Fibroblast of mammary gland (primary cell): Measurements from ENCODE around the gene CUBN.

Experiments used
- DNase-seq: peaks from one replicate; pipeline ENCODE4 v3.0.0-alpha.2; 2010; ENCODE audit warnings: low read depth
- H3K4me3 ChIP-seq: 2 replicates; pipeline ENCODE4 v1.5.1; 2011; ENCODE audit warnings: low read depth, mild to moderate bottlenecking, low read length, moderate library complexity; ENCODE audit not compliant: control insufficient read depth
- CTCF ChIP-seq: conservative IDR thresholded peaks from 2 replicates; pipeline ENCODE4 v1.5.1; 2011; ENCODE audit warnings: low read depth, low read length, inconsistent platforms; ENCODE audit not compliant: control insufficient read depth, insufficient read depth

Gene CUBN

GRCh38 chr10:17134282-17134681, 4.7 kb upstream of the CUBN start:
- TF ChIP-seq CTCF, result no peak
- no peak for DNase-seq
- no peak overlapping the region for H3K4me3 ChIP-seq

DNA sequence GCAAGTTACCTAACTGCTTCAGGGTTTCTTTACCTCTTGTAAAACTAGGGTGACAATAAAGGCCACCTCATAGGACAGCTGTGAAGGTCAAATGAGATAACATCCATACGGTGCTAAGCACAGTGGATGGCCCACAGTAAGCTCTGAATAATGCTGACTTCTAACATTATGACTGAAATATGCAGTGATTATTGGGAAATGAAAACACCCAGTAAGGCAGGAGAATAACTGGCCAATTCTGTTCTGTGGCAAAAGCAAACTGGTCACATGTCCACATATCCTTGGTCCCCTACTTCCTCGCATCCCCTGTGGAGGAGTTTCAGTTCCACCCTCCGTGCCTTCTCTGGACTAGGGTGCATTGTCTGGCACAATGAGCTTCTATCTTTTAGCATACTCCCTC, 1.4 kb downstream of the CUBN start:
- TF ChIP-seq CTCF, result no peak
- no peak overlapping the region for H3K4me3 ChIP-seq
- no peak for DNase-seq

GRCh38 chr10:17126327-17126726, 3.3 kb downstream of the CUBN start:
- no peak for TF ChIP-seq CTCF
- no peak for DNase-seq
- no peak overlapping the region for H3K4me3 ChIP-seq

DNA sequence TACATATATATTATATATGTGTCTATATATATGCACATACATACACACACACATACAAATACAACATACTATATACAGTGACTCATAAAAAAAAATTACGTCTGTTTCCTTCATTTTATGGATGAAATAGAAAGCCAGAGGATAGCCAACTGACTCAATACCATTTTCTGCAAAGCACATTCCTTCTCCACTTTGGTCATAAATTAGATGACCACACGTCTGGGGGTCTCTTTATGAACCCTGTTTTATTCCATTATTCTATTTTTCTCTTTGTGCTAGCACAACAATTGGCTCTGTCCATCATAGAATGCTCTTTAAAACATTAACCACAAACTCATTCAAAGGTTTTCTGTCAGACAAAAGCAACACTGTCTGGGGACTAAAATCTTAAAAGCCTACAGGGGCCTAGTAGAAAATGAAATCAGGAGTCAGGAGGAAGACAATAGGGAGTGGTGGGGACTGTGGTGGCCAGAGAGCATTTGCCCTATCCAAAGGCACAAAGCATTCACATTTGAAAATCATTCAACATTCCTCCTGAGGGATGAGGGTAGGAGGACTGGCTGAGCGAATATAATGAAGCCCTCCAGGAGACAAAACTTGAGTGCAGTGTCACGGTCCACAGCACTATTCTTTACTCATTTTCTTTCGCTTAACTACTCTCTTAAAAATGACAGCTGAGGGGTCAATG, 4.3 kb downstream of the CUBN start:
- H3K4me3 ChIP-seq, result no peak overlapping the region
- no peak for DNase-seq
- no peak for TF ChIP-seq CTCF

DNA sequence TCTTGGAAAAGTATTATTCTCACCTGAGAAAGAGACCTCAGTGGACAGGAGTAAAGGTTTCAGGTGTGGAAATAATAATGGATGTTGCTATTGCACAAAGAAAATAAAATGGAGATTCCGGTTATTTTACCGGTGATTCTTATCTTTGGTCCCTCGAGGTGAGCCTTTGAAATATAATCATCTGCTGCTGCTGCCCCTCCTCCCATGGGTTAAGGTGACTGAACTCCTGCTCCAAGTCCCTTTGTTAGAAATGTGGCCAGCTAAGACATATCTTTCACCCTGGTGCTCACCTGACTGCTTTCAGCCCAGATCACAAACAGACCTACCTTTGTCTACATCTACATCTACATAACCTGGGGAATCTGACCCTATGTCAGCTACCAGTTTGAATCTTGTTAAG, 5.7 kb downstream of the CUBN start:
- no peak for TF ChIP-seq CTCF
- no peak overlapping the region for H3K4me3 ChIP-seq

GRCh38 chr10:17122726-17123661, 6.6 kb downstream of the CUBN start:
- H3K4me3 ChIP-seq, result no peak overlapping the region
- no peak for TF ChIP-seq CTCF
- peak; percentile 77 for DNase-seq

More for the DNA sequence above, 5.7 kb downstream of the CUBN start:
- no peak for DNase-seq
